Activated CD4-positive, alpha-beta T cell treated with anti-CD3 and anti-CD28 coated beads for 24 hours (primary cell): ENCODE measurements around the gene DCAF5.
"Not testable (repeated sequence)": the region's sequence is repeated elsewhere in the genome, so short reads cannot be mapped to it uniquely, and the experiment has no call there.

Experiments used
- DNase-seq, 2 donors: peaks; one replicate each; pipeline ENCODE4 v3.0.0-alpha.2; 2020; ENCODE audit warnings: low read depth in 2 of 2

Gene DCAF5

GRCh38 chr14:69073915-69074314 lies 79.0 kb downstream of the DCAF5 start:
- DNase-seq = no peak

- no peak for DNase-seq
Measured at GRCh38 chr14:69073429-69073828, 79.5 kb downstream of the DCAF5 start.

DNA sequence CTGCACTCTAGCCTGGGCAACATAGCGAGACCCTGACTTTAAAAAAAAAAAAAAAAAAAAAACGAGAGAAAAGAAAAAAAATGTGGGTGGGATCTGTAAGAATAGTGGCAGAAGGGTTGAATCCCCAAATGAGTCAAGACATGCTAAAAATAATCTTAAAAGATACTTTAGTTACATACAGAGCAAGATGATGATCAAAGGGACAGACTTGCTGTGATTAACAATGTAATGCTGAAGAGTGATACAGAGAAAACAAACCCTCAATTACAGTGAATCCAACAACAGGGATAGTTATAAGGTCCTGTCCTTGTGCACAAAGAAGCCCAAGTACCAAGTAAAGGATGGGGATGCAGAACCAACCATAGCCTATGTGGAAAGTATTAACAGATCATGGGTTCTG lies 80.3 kb downstream of the DCAF5 start:
- no peak for DNase-seq

GRCh38 chr14:69068744-69069421 lies 84.0 kb downstream of the DCAF5 start:
- DNase-seq = no peak

- no peak for DNase-seq
Measured at GRCh38 chr14:69066396-69067171, 86.3 kb downstream of the DCAF5 start.

GRCh38 chr14:69065934-69066333 lies 87.0 kb downstream of the DCAF5 start:
- DNase-seq = not testable (repeated sequence)

GRCh38 chr14:69064596-69064995 lies 88.3 kb downstream of the DCAF5 start:
- DNase-seq = no peak

DNA sequence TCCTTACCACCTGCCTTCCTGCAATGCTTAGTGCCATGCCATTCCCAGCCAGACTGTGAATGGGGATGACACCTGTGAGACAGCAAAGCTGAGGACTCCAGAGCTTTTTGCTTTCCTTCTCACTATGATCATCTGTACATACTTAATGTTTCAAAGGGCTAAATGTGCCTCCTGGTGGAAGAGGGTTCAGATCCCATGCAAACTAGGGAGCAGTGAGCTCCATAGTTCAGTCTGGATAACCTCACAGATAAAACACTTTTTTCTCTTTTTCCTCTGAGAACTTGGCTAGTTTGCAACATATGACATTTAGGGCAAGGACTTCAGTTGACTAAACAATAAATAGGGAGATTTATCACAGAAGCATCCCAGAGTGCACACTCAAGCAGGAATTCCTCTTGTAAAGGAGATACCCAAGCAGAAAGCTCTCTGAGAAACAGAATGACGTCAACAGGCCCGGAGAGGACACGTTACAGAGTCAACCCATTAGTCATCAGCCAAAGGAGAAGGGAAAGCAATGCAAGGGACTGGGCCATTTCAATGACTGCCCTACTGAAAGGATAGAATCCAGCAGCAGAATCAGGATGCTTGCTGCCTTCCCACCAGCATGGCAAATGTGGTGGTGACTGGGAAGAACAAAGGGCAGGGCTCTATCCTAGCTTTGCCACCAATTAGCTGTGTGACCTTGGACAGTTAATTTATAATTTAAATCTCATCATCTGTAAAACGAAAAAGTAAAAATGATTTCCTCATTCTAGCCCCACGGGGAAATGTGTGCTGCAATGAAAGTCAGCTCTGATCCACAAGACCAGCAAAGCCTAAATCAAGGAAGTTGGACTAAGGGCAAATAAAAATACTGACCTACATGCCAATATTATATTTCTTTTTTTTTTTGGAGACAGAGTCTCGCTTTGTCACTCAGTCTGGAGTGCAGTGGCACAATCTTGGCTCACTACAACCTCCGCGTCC lies 93.0 kb downstream of the DCAF5 start:
- no peak for DNase-seq

GRCh38 chr14:69055999-69056788 lies 96.7 kb downstream of the DCAF5 start:
- DNase-seq = no peak

- DNase-seq = no peak
Measured at GRCh38 chr14:69055125-69055524, 97.8 kb downstream of the DCAF5 start.

- DNase-seq = no peak
Measured at GRCh38 chr14:69054030-69054429, 98.9 kb downstream of the DCAF5 start.

DNA sequence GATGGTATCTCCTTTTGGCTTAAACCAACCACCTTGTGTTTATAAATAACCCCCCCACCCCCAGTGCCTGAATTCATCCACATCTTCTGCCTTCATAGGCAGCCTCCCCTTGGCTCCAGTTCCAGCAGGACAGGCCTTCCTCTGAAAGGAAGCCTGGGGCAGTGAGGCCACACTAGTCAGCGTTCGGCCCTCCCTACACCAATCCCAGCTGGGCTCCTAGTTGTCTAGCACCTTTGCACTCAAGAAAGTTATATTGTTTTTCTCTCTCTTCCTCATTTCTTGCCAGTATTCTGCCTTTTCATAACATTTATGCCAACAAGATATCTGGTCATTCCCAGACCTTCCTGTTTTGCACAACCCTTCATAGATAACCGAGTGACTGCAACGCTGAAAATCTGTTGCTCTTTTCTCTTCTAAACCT lies 100.7 kb downstream of the DCAF5 start:
- no peak for DNase-seq

GRCh38 chr14:69050240-69051184 lies 102.4 kb downstream of the DCAF5 start:
- no peak for DNase-seq

DNA sequence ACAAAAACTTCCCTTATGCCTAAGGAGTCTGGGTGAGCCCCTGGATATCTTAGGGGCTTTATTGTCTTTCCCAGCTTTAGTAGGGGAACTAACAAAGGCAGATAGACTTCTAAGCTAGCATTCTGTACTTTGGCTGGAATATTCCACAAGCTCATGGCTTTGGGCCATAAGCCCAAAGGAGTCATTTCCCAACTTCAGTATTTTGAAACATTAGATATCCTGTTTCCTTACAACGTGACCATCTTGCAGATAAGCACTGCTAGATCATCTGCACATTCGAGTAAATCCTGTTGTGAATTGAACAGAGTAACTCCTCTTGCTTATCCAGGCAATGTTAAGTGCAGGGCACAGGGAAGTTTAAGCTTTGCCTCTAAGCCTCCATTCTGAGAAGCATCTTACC lies 103.2 kb downstream of the DCAF5 start:
- no peak for DNase-seq

DNA sequence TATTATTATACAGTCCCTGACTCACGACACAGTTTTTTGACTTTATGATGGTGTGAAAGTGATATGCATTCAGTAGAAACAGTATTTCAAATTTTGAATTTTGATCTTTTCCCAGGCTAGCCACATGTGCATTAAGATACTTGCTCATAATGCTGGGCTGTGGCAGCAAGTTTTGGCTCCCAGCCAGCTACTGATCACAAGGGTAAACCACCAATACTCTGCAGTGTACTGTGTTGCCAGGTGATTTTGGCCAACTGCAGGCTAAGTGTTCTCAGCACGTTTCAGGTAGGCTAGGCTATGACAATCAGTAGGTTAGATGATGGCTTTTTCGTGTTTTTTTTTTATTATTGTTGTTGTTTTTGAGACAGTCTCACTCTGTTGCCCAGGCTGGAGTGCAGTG lies 104.5 kb downstream of the DCAF5 start:
- DNase-seq = no peak

DNA sequence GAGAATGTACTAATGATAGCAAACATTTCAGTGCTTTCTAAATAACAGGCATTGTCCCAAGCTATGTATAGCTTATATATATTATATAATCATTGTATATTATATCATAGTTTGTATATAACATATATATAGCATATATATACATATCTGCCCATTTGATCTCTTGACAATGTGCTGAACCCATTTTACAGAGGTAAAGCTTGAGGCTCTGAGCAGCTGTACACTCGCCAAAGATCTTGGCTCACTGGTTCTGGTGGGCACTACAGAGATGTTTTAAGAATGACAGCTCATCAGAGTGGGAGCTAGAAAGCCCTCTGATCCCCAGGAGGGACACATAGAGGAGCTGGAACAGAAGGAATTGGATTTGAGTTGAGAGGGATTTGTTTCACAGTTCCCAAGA lies 105.7 kb downstream of the DCAF5 start:
- no peak for DNase-seq

DNA sequence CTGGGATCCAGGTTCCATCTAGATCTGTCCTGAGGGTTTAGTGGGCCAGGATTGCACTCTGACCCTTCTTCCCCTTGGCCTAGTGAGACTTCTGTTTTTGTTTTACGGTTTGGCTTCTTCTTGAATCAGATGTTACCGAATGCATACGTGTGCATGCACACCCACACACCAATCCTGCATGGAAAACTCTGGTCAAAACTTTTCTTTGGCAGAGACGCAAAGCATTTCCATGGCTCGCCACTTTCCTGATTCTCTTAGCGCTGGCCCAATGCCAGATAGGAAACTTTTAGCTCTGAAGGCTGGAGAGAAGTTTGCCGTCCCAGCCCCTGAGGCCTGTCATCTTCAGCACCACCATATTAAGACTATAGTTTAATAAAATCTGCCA lies 106.5 kb downstream of the DCAF5 start:
- no peak for DNase-seq

DNA sequence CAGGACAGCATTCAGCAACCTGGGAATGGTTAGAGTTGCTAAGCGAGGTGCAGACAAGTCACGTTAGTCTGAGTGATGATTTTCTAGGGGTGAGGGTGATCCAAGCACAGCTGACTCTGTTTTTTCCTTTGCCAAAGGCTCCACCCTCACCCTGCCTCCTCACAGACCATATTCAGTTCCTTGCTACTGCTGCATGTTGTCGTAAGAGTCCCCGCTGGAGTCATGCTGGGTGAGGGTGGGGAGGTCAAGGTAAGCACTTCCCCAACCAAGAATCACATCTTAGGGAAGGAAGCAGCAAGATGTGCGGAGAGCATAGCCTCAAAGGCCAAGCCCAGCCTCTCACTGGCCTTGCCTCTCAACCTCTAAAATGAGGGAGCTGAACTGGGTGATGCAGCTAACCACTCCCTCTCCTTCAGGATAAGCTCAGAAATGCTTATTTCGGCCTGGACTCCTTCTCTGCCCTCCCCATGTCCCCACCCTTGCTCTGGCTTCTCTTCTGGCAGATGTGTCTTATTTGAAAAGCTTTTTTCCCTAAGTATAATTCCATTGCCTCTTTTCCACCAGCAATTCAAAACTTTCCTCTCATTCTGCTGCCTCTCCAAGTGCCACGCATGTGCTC lies 107.0 kb downstream of the DCAF5 start:
- DNase-seq = no peak

- no peak for DNase-seq
Measured at GRCh38 chr14:69044965-69045555, 107.9 kb downstream of the DCAF5 start.
